Thymus (tissue), 11 donors: ENCODE measurements around the gene ADCYAP1. TPM values are rescaled to one million over a fixed set of nuclear protein-coding genes. Genes with fewer than 3 reads are reported as not detected.

ENCODE experiments used
- DNase-seq, 9 donors: peaks; one replicate each; pipeline ENCODE4 v3.0.0-alpha.2; 2013; ENCODE audit warnings: low spot score in 9 of 9, low read depth in 6 of 9, missing footprints in 1 of 9
- H3K27ac ChIP-seq, 2 donors: one replicate each; pipeline ENCODE4 v1.5.1; 2013; ENCODE audit warnings: control low read depth in 1 of 2, low read depth in 1 of 2, low read length in 1 of 2, mild to moderate bottlenecking in 1 of 2, moderate library complexity in 1 of 2
- H3K27me3 ChIP-seq, 2 donors: one replicate each; pipeline ENCODE4 v1.5.1; 2013; ENCODE audit warnings: low read length in 1 of 2; ENCODE audit not compliant: control insufficient read depth in 2 of 2, insufficient read depth in 1 of 2
- H3K36me3 ChIP-seq, 2 donors: one replicate each; pipeline ENCODE4 v1.5.1; 2013; ENCODE audit warnings: low read length in 1 of 2, mild to moderate bottlenecking in 1 of 2, moderate library complexity in 1 of 2; ENCODE audit not compliant: control insufficient read depth in 2 of 2, insufficient read depth in 2 of 2
- H3K4me1 ChIP-seq, 2 donors: one replicate each; pipeline ENCODE4 v1.5.1; 2013; ENCODE audit warnings: low read length in 2 of 2; ENCODE audit not compliant: control insufficient read depth in 2 of 2, insufficient read depth in 2 of 2
- H3K4me3 ChIP-seq, 2 donors: one replicate each; pipeline ENCODE4 v1.5.1; 2013; ENCODE audit warnings: low read length in 2 of 2, control low read depth in 1 of 2, mild to moderate bottlenecking in 1 of 2
- H3K9me3 ChIP-seq, 2 donors: one replicate each; pipeline ENCODE4 v1.5.1; 2013; ENCODE audit warnings: low read length in 1 of 2, mild to moderate bottlenecking in 1 of 2; ENCODE audit not compliant: control insufficient read depth in 2 of 2, insufficient read depth in 1 of 2
- WGBS: extraction: QIAGEN DNeasy Blood & Tissue Kit; methylation state at CpG from one replicate; pipeline ENCODE4 v1.1.7; 2013; 5-methylcytosine and 5-hydroxymethylcytosine counted together
- polyA plus RNA-seq: library from polyadenylated mRNA; stranded (reverse); fragments of 200-250 nt; gene quantifications from one replicate; pipeline ENCODE4 v1.2.3, GENCODE V29; 2013
- total RNA-seq: library from RNA; stranded (reverse); fragments of 120-200 nt; gene quantifications from one replicate; pipeline ENCODE4 v1.2.4, GENCODE V29; 2013
- donor health status: healthy.

Gene ADCYAP1
- total and polyA plus RNA-seq, 2 donors, result 0.19 to 0.68 TPM

- WGBS, result 5% methylated on average over 55 of the region's 55 CpGs
- Histone ChIP-seq H3K4me1 (peaks cover 0 to 2% of the 10 kb centered on the region in 2 donors), H3K9me3 (peaks cover 1 to 10% of the 10 kb centered on the region in 2 donors), H3K27ac (no peak overlapping the region), H3K4me3 (no peak overlapping the region), H3K27me3 (peaks cover 67 to 86% of the 10 kb centered on the region in 2 donors), H3K36me3 (no peaks in the 10 kb centered on the region)
- DNase-seq, result no peak
These were observed 3.5 kb downstream of the ADCYAP1 start for GRCh38 chr18:907885-908757.

DNA sequence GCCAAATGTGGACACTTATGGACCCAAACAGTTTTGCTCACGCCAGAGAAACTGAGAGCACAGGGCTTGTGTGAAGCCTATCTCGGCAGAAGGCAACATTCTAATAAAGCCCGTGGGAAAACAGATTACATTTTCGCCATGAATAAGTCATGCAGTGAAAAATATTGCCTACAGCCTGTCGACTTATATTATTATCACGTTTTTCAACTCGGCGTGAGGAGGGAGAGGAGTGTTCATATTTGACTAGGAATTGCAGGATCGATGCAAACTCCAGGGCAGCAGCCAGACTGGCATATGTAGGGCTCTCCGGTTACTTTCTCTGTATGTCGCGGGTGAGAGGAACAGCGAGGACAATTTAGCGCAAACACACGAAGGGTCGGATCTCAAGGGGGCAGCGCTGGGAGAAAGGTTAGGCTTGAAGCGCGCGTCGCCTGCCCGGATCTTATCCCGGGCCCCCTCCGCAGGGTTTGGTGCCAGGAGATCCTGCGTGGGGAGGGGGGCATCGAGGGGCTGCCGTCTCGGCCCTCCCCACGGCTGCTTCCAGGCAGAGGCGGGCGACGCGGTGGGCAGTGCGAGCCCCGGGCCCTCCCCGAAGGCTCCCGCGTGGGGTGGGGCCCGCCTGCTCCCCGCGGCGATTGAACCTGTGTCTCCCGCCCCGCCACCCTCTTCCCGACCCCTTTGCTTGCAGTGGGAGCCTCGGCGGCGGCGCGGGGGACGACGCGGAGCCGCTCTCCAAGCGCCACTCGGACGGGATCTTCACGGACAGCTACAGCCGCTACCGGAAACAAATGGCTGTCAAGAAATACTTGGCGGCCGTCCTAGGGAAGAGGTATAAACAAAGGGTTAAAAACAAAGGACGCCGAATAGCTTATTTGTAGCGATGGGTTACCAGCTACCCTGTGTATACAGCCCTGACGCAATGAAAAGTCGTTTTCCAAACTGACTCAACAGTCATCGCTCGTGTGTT, 4.4 kb downstream of the ADCYAP1 start:
- Histone ChIP-seq H3K9me3 (peaks cover 1 to 10% of the 10 kb centered on the region in 2 donors), H3K36me3 (no peaks in the 10 kb centered on the region), H3K27ac (no peak overlapping the region), H3K4me1 (peaks cover 0 to 2% of the 10 kb centered on the region in 2 donors), H3K4me3 (no peak overlapping the region), H3K27me3 (peaks cover 58 to 80% of the 10 kb centered on the region in 2 donors)
- no peak for DNase-seq
- WGBS, result 6% methylated on average over 69 of the region's 69 CpGs

DNA sequence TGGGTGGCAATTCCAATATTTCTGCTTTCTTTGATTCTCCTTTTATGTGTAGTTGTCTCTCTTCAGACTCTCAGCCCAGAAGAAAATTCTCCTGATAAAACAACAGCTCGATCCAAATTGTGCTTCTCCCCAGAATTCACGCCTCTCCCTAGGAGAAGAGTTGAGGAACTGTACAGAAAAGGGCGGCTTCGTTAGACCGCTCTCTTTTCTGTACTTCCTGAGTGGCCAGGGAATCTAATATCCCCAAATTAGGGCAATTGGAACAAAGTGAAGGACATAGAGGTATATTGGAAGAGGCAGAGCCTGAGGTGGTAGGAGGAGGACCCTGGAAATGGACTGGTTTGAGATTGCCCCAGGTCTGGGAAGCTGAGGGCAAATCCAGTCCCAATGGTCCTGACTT, 5.6 kb downstream of the ADCYAP1 start:
- no peak for DNase-seq
- WGBS, result 46% methylated on average over 5 of the region's 5 CpGs
- no peak overlapping the region for H3K27ac ChIP-seq
- peaks cover 0 to 2% of the 10 kb centered on the region in 2 donors for H3K4me1 ChIP-seq
- H3K4me3 ChIP-seq, result no peak overlapping the region
- peaks cover 1 to 10% of the 10 kb centered on the region in 2 donors for H3K9me3 ChIP-seq
- peaks cover 47 to 67% of the 10 kb centered on the region in 2 donors for H3K27me3 ChIP-seq
- no peaks in the 10 kb centered on the region for H3K36me3 ChIP-seq

DNA sequence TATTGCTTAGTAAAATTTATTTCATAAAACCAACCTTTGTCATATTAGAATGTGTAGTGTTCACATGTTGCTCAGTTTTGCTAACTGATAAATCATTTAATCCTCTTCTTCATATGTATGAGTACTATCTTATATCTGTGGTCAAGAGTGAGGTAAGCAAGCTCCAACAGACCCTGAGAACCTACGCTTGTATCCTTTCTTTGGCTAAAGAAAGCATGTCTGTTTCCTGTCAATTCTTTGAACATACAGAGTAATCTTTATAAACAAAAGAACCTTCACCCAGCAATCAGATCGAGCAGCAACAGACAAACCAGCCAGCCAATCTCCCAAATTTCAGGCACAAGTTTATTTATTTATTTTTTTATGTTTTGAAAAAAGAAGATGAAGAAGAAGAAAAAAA, 6.4 kb downstream of the ADCYAP1 start:
- Histone ChIP-seq H3K27ac (no peak overlapping the region), H3K27me3 (peaks cover 39 to 60% of the 10 kb centered on the region in 2 donors), H3K4me1 (peaks cover 0 to 2% of the 10 kb centered on the region in 2 donors), H3K4me3 (no peak overlapping the region), H3K9me3 (peaks cover 0 to 8% of the 10 kb centered on the region in 2 donors), H3K36me3 (no peaks in the 10 kb centered on the region)
- whole genome bisulfite sequencing, result 2% methylated on average over 2 of the region's 2 CpGs
- DNase-seq, result no peak

DNA sequence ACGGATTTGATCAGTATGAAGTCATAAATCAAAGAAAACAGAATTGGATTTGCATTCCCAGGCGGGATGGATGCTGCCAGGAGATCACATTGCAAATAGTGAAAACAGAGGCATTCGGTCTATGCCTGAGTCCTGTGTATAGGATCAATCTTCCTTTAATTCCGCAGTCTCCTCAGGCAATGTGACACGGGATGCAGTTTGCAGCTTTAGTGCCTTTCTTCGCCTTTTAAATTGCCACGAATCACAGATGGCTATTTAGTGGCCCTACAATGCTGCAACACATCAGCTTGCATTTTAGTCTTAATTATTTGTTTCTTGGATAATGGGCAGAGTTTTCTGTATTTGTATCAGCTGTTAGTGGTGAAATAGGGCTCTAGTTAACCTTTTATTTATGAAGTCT, 6.8 kb downstream of the ADCYAP1 start:
- Histone ChIP-seq H3K4me1 (peaks cover 0 to 2% of the 10 kb centered on the region in 2 donors), H3K4me3 (no peak overlapping the region), H3K36me3 (no peaks in the 10 kb centered on the region), H3K27ac (no peak overlapping the region), H3K27me3 (peaks cover 35 to 55% of the 10 kb centered on the region in 2 donors), H3K9me3 (peaks cover 0 to 6% of the 10 kb centered on the region in 2 donors)
- no peak for DNase-seq
- 19% methylated on average over 7 of the region's 7 CpGs for WGBS

- H3K4me3 ChIP-seq, result no peak overlapping the region
- H3K4me1 ChIP-seq, result no peaks in the 10 kb centered on the region
- peaks cover 1 to 8% of the 10 kb centered on the region in 2 donors for H3K27me3 ChIP-seq
- no peak for DNase-seq
- WGBS, result 74% methylated on average over 1 of the region's 1 CpG
- no peaks in the 10 kb centered on the region for H3K36me3 ChIP-seq
- no peaks in the 10 kb centered on the region for H3K9me3 ChIP-seq
- H3K27ac ChIP-seq, result no peak overlapping the region
These were observed 11.9 kb downstream of the ADCYAP1 start for GRCh38 chr18:916562-916961.

GRCh38 chr18:919078-919477, 14.4 kb downstream of the ADCYAP1 start:
- no peaks in the 10 kb centered on the region for H3K4me1 ChIP-seq
- H3K4me3 ChIP-seq, result no peak overlapping the region
- H3K9me3 ChIP-seq, result no peaks in the 10 kb centered on the region
- no peak for DNase-seq
- H3K27ac ChIP-seq, result no peak overlapping the region
- no peaks in the 10 kb centered on the region for H3K36me3 ChIP-seq
- no peaks in the 10 kb centered on the region for H3K27me3 ChIP-seq
- WGBS, result 9% methylated on average over 2 of the region's 2 CpGs

DNA sequence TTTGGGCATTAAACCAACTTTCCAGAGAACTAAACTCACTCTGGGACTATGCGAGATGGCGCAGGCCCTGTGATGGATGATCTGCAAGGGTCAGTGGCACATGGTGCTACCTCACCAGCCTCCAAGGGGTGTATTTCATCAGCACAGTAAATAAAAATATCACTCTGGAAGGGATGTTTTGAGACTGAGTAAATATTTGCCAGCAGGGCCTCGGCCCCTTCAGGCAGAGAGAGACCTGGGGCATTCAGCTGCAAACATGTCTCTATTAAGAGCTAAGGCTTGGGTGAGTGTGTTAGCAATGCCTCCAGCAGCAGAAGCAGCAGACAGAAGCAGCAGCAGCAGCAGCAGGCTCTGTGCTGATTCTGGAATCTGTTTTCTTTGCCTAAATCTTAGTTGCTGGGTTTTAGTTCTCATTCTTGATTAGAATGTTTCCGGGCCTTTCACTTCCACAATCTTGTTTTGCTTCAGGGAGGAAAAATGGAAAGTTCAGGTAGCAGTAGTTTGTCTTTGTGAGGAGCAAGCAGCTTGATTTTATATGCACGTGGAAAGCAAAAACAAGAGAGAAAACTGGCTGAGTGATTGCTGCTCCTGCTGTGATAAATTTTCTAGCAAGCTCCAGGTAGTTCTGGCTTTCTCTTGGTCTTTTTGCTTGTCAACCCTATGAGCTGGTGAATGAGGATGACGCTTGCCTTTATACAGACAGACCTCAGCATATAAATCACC, 18.6 kb downstream of the ADCYAP1 start:
- no peak for DNase-seq
- H3K4me1 ChIP-seq, result no peaks in the 10 kb centered on the region
- WGBS, result 80% methylated on average over 6 of the region's 6 CpGs
- no peak overlapping the region for H3K27ac ChIP-seq
- no peaks in the 10 kb centered on the region for H3K9me3 ChIP-seq
- no peaks in the 10 kb centered on the region for H3K36me3 ChIP-seq
- no peak overlapping the region for H3K4me3 ChIP-seq
- H3K27me3 ChIP-seq, result no peaks in the 10 kb centered on the region
